HEK293 (cell line): ENCODE results near the gene RSRP1.

Experiments used
- FEZF1 ChIP-seq: fragments of 450-650 bp; formaldehyde crosslinking; IDR thresholded peaks from 2 replicates; pipeline ENCODE4 v1.5.1; 2016; ENCODE audit warnings: missing biosample characterization, missing genetic modification characterization
- GLI4 ChIP-seq: fragments of 450-650 bp; formaldehyde crosslinking; IDR thresholded peaks from 2 replicates; pipeline ENCODE4 v1.5.1; 2016; ENCODE audit warnings: missing biosample characterization, missing genetic modification characterization
- HIC1 ChIP-seq: fragments of 450-650 bp; formaldehyde crosslinking; IDR thresholded peaks from 2 replicates; pipeline ENCODE4 v1.5.1; 2016; ENCODE audit warnings: missing biosample characterization, missing genetic modification characterization
- HOXD13 ChIP-seq: sonication (generic); formaldehyde crosslinking; IDR thresholded peaks from 2 replicates; pipeline ENCODE4 v1.8.0; 2022; ENCODE audit warnings: missing genetic modification reagents, borderline replicate concordance
- INSM2 ChIP-seq: fragments of 450-650 bp; formaldehyde crosslinking; IDR thresholded peaks from 2 replicates; pipeline ENCODE4 v1.5.1; 2016; ENCODE audit warnings: missing biosample characterization, missing genetic modification characterization
- OVOL3 ChIP-seq: fragments of 450-650 bp; formaldehyde crosslinking; IDR thresholded peaks from 2 replicates; pipeline ENCODE4 v1.5.1; 2016; ENCODE audit warnings: missing biosample characterization, missing genetic modification characterization
- PATZ1 ChIP-seq: fragments of 450-650 bp; formaldehyde crosslinking; IDR thresholded peaks from 2 replicates; pipeline ENCODE4 v1.5.1; 2016; ENCODE audit warnings: missing biosample characterization, missing genetic modification characterization
- REST ChIP-seq: fragments of 450-650 bp; formaldehyde crosslinking; IDR thresholded peaks from 2 replicates; pipeline ENCODE4 v1.5.1; 2016; ENCODE audit warnings: missing biosample characterization, missing genetic modification characterization
- SALL2 ChIP-seq: fragments of 450-650 bp; formaldehyde crosslinking; IDR thresholded peaks from 2 replicates; pipeline ENCODE4 v1.5.0; 2017; ENCODE audit warnings: missing biosample characterization, mild to moderate bottlenecking, missing genetic modification characterization, borderline replicate concordance
- SP3 ChIP-seq: fragments of 450-650 bp; formaldehyde crosslinking; IDR thresholded peaks from 2 replicates; pipeline ENCODE4 v1.5.1; 2016; ENCODE audit warnings: missing biosample characterization, missing genetic modification characterization
- ZNF10 ChIP-seq: fragments of 450-650 bp; formaldehyde crosslinking; IDR thresholded peaks from 2 replicates; pipeline ENCODE4 v1.5.1; 2017; ENCODE audit warnings: missing biosample characterization, missing genetic modification characterization
- ZNF114 ChIP-seq: fragments of 450-650 bp; formaldehyde crosslinking; IDR thresholded peaks from 2 replicates; pipeline ENCODE4 v1.5.0; 2017; ENCODE audit warnings: missing biosample characterization, missing genetic modification characterization
- ZNF214 ChIP-seq: fragments of 450-650 bp; formaldehyde crosslinking; IDR thresholded peaks from 2 replicates; pipeline ENCODE4 v1.5.1; 2017; ENCODE audit warnings: missing biosample characterization, mild to moderate bottlenecking, missing genetic modification characterization, borderline replicate concordance
- ZNF223 ChIP-seq: fragments of 450-650 bp; formaldehyde crosslinking; IDR thresholded peaks from 2 replicates; pipeline ENCODE4 v1.5.1; 2016; ENCODE audit warnings: missing biosample characterization, missing genetic modification characterization
- ZNF266 ChIP-seq: fragments of 450-650 bp; formaldehyde crosslinking; IDR thresholded peaks from 2 replicates; pipeline ENCODE4 v1.5.1; 2016; ENCODE audit warnings: missing biosample characterization, missing genetic modification characterization, low read depth
- ZNF311 ChIP-seq: fragments of 450-650 bp; formaldehyde crosslinking; IDR thresholded peaks from 2 replicates; pipeline ENCODE4 v1.5.1; 2017; ENCODE audit warnings: missing biosample characterization, missing genetic modification characterization, borderline replicate concordance
- ZNF341 ChIP-seq: fragments of 450-650 bp; formaldehyde crosslinking; IDR thresholded peaks from 2 replicates; pipeline ENCODE4; 2016; ENCODE audit warnings: low read depth, missing biosample characterization, missing genetic modification characterization
- ZNF398 ChIP-seq: fragments of 450-650 bp; formaldehyde crosslinking; IDR thresholded peaks from 2 replicates; pipeline ENCODE4 v1.5.1; 2017; ENCODE audit warnings: missing biosample characterization, missing genetic modification characterization
- ZNF514 ChIP-seq: fragments of 450-650 bp; formaldehyde crosslinking; IDR thresholded peaks from 2 replicates; pipeline ENCODE4 v1.5.1; 2016; ENCODE audit warnings: missing biosample characterization, missing genetic modification characterization
- ZNF555 ChIP-seq: fragments of 450-650 bp; formaldehyde crosslinking; conservative IDR thresholded peaks from 2 replicates; pipeline ENCODE4 v1.5.1; 2017; ENCODE audit warnings: missing biosample characterization, mild to moderate bottlenecking, missing genetic modification characterization, inconsistent platforms
- ZNF558 ChIP-seq: fragments of 450-650 bp; formaldehyde crosslinking; IDR thresholded peaks from 2 replicates; pipeline ENCODE4 v1.5.1; 2016; ENCODE audit warnings: missing biosample characterization, missing genetic modification characterization
- ZNF561 ChIP-seq: fragments of 450-650 bp; IDR thresholded peaks from 2 replicates; pipeline ENCODE4 v1.5.1; 2018; ENCODE audit warnings: missing biosample characterization, missing genetic modification characterization, borderline replicate concordance
- ZNF585B ChIP-seq: fragments of 450-650 bp; formaldehyde crosslinking; IDR thresholded peaks from 2 replicates; pipeline ENCODE4 v1.5.1; 2016; ENCODE audit warnings: missing biosample characterization, missing genetic modification characterization
- ZNF660 ChIP-seq: fragments of 450-650 bp; IDR thresholded peaks from 2 replicates; pipeline ENCODE4 v1.5.1; 2018; ENCODE audit warnings: missing biosample characterization, mild to moderate bottlenecking, missing genetic modification characterization
- ZNF692 ChIP-seq: fragments of 450-650 bp; formaldehyde crosslinking; IDR thresholded peaks from 2 replicates; pipeline ENCODE4 v1.5.1; 2016; ENCODE audit warnings: missing biosample characterization, missing genetic modification characterization
- ZNF76 ChIP-seq: fragments of 450-650 bp; formaldehyde crosslinking; IDR thresholded peaks from 2 replicates; pipeline ENCODE4; 2016; ENCODE audit warnings: low read depth, missing biosample characterization, missing genetic modification characterization, borderline replicate concordance

The RSRP1 gene

GRCh38 chr1:25239681-25240541 lies 7.3 kb downstream of the RSRP1 start (continued):
- no peak for TF ChIP-seq INSM2 (tag by site-specific recombination)
- peak; percentile 19; the same call in 1 of the 2 replicates for TF ChIP-seq ZNF76 (tag by site-specific recombination)
- TF ChIP-seq HIC1 (tag by site-specific recombination) = peak; percentile 98
- TF ChIP-seq ZNF692 (tag by site-specific recombination) = peak; percentile 84
- no peak for TF ChIP-seq ZNF10 (tag by site-specific recombination)
- TF ChIP-seq SP3 (tag by site-specific recombination) = peak; percentile 65
- no peak for TF ChIP-seq ZNF266
- TF ChIP-seq PATZ1 = peak; percentile 99
- no peak for TF ChIP-seq ZNF514 (tag by site-specific recombination)
- TF ChIP-seq ZNF585B (tag by site-specific recombination) = no peak
- TF ChIP-seq ZNF660 = peak; percentile 43; the same call in 1 of the 2 replicates
- TF ChIP-seq SALL2 (tag by site-specific recombination) = no peak
- no peak for TF ChIP-seq REST (tag by site-specific recombination)
- no peak for TF ChIP-seq HOXD13
- TF ChIP-seq ZNF214 (tag by site-specific recombination) = no peak
- no peak for TF ChIP-seq OVOL3 (tag by site-specific recombination)
- TF ChIP-seq ZNF558 (tag by site-specific recombination) = peak; percentile 10; the same call in 1 of the 2 replicates
- TF ChIP-seq ZNF561 (tag by site-specific recombination) = peak; percentile 75; the same call in 1 of the 2 replicates
- TF ChIP-seq ZNF555 (tag by site-specific recombination) = no peak
- TF ChIP-seq GLI4 (tag by site-specific recombination) = no peak
- peak; percentile 93 for TF ChIP-seq ZNF398 (tag by site-specific recombination)
- peak; percentile 96 for TF ChIP-seq ZNF223 (tag by site-specific recombination)
- TF ChIP-seq FEZF1 = no peak
- no peak for TF ChIP-seq ZNF311 (tag by site-specific recombination)
- no peak for TF ChIP-seq ZNF114
- peak; percentile 70; the same call in 1 of the 2 replicates for TF ChIP-seq ZNF341
